ENCODE measurements around the gene CYSTM1. TPM values are rescaled to one million over a fixed set of nuclear protein-coding genes. Genes with fewer than 3 reads are reported as not detected.

Gene CYSTM1
- total RNA-seq, 1 experiment from 2014 or later = 93.5 TPM

- CTCF ChIA-PET = no interaction called here
- Mint-ChIP-seq H3K4me1 (ENCODE audit: low read depth, unreplicated experiment) (peaks cover 11% of the 10 kb centered on the region), H3K9me3 (ENCODE audit: unreplicated experiment) (no peaks in the 10 kb centered on the region), H3K27me3 (ENCODE audit: insufficient read depth, unreplicated experiment) (no peaks in the 10 kb centered on the region), H3K4me3 (ENCODE audit: unreplicated experiment) (no peak overlapping the region), H3K36me3 (ENCODE audit: insufficient read depth, unreplicated experiment) (peaks cover 18% of the 10 kb centered on the region), H3K27ac (ENCODE audit: unreplicated experiment) (no peak overlapping the region)
- Histone ChIP-seq H3K4me1 (peaks cover 5% of the 10 kb centered on the region; the same call in 1 of the 2 replicates), H3K9me3 (no peaks in the 10 kb centered on the region), H3K36me3 (ENCODE audit: control insufficient read depth, insufficient read depth, low read length) (no peaks in the 10 kb centered on the region), H3K4me3 (ENCODE audit: low read depth, low read length) (no peak overlapping the region), H3K27me3 (replicated peaks; ENCODE audit: control insufficient read depth, insufficient read depth, low read length) (no peaks in the 10 kb centered on the region)
- intact Hi-C loops (cut with micrococcal nuclease; ENCODE audit: unreplicated experiment) = no loop called here
- DNase-seq = no peak
- no peak for TF ChIP-seq CTCF (IDR thresholded peaks at IDR 0.05; ENCODE audit: insufficient read depth in 1 of 2, low read depth in 1 of 2, low read length in 1 of 2, severe bottlenecking in 1 of 2, unreplicated experiment in 1 of 2)
- no TSS peak for BruUV-seq (replicated peaks)
- POLR2A ChIA-PET = no interaction called here
Observed at GRCh38 chr5:140172483-140172882, 2.5 kb upstream of the CYSTM1 start.

GRCh38 chr5:140174014-140174413 lies 974 bp upstream of the CYSTM1 start:
- H3K4me3 Mint-ChIP-seq (ENCODE audit: unreplicated experiment) = peak overlapping the region; percentile 99
- no peak for DNase-seq
- H3K4me1 Mint-ChIP-seq (ENCODE audit: low read depth, unreplicated experiment) = peaks cover 11% of the 10 kb centered on the region
- peak overlapping the region; percentile 100 for H3K27ac Mint-ChIP-seq (ENCODE audit: unreplicated experiment)
- CTCF ChIA-PET = interaction anchor here (0.9 kb wide), 1 partner anchor 172 kb away, joined by 6 read pairs; the partner anchor contains the start of gene HBEGF
- Histone ChIP-seq H3K9me3 (no peaks in the 10 kb centered on the region), H3K4me3 (ENCODE audit: low read depth, low read length) (no peak overlapping the region; the same call in 1 of the 2 replicates), H3K27me3 (replicated peaks; ENCODE audit: control insufficient read depth, insufficient read depth, low read length) (no peaks in the 10 kb centered on the region), H3K36me3 (ENCODE audit: control insufficient read depth, insufficient read depth, low read length) (no peaks in the 10 kb centered on the region), H3K4me1 (peaks cover 5% of the 10 kb centered on the region; the same call in 1 of the 2 replicates)
- no peaks in the 10 kb centered on the region for H3K27me3 Mint-ChIP-seq (ENCODE audit: insufficient read depth, unreplicated experiment)
- no TSS peak for BruUV-seq (replicated peaks)
- POLR2A ChIA-PET = interaction anchor here (0.6 to 0.7 kb wide), 3 partner anchors 45 to 344 kb away, joined by 3 to 9 read pairs (median 4); partner anchors contain the start of gene HBEGF
- intact Hi-C loops (cut with micrococcal nuclease; ENCODE audit: unreplicated experiment) = loop anchor here (2.0 kb wide), 1 partner anchor 177 kb away; no protein-coding TSS in a partner anchor
- TF ChIP-seq CTCF (IDR thresholded peaks at IDR 0.05; ENCODE audit: insufficient read depth in 1 of 2, low read depth in 1 of 2, low read length in 1 of 2, severe bottlenecking in 1 of 2, unreplicated experiment in 1 of 2) = no peak
- H3K36me3 Mint-ChIP-seq (ENCODE audit: insufficient read depth, unreplicated experiment) = peaks cover 18% of the 10 kb centered on the region
- no peaks in the 10 kb centered on the region for H3K9me3 Mint-ChIP-seq (ENCODE audit: unreplicated experiment)

GRCh38 chr5:140175367-140176030 lies 511 bp downstream of the CYSTM1 start:
- Histone ChIP-seq H3K4me3 (ENCODE audit: low read depth, low read length) (peak overlapping the region; percentile 74), H3K36me3 (ENCODE audit: control insufficient read depth, insufficient read depth, low read length) (no peaks in the 10 kb centered on the region; the same call in 1 of the 2 replicates), H3K27me3 (replicated peaks; ENCODE audit: control insufficient read depth, insufficient read depth, low read length) (no peaks in the 10 kb centered on the region), H3K4me1 (peaks cover 13% of the 10 kb centered on the region; the same call in 1 of the 2 replicates), H3K9me3 (no peaks in the 10 kb centered on the region)
- peak overlapping the region; percentile 100 for H3K27ac Mint-ChIP-seq (ENCODE audit: unreplicated experiment)
- H3K4me3 Mint-ChIP-seq (ENCODE audit: unreplicated experiment) = peak overlapping the region; percentile 99
- peak; percentile 82 to 84 for DNase-seq
- TF ChIP-seq CTCF (IDR thresholded peaks at IDR 0.05; ENCODE audit: insufficient read depth in 1 of 2, low read depth in 1 of 2, low read length in 1 of 2, severe bottlenecking in 1 of 2, unreplicated experiment in 1 of 2) = peak in 1 of 2 experiments; percentile 19
- peaks cover 11% of the 10 kb centered on the region for H3K4me1 Mint-ChIP-seq (ENCODE audit: low read depth, unreplicated experiment)
- ChIA-PET CTCF (interaction anchor here (1.0 kb wide), 1 partner anchor 170 kb away, joined by 3 read pairs; no protein-coding TSS in a partner anchor), POLR2A (interaction anchor here (0.6 to 1.8 kb wide), 2 partner anchors 68 to 171 kb away, joined by 3 to 5 read pairs; partner anchors contain the start of gene HBEGF)
- no TSS peak for BruUV-seq (replicated peaks)
- H3K9me3 Mint-ChIP-seq (ENCODE audit: unreplicated experiment) = no peaks in the 10 kb centered on the region
- intact Hi-C loops (cut with micrococcal nuclease; ENCODE audit: unreplicated experiment) = loop anchor here (1.0 to 5.0 kb wide), 3 partner anchors 44 to 175 kb away; no protein-coding TSS in a partner anchor
- H3K36me3 Mint-ChIP-seq (ENCODE audit: insufficient read depth, unreplicated experiment) = peaks cover 18% of the 10 kb centered on the region
- no peaks in the 10 kb centered on the region for H3K27me3 Mint-ChIP-seq (ENCODE audit: insufficient read depth, unreplicated experiment)

Data from Caco-2 (cell line).